ENCODE measurements around the gene TOP3A. TPM values are rescaled to one million over a fixed set of nuclear protein-coding genes. Genes with fewer than 3 reads are reported as not detected.

Gene TOP3A
- total and polyA plus RNA-seq, 2 of the 13 experiments (the other 11 are each of a cell fraction or from before 2014, with no cell fraction given), result 16.9 to 36.8 TPM

GRCh38 chr17:18260332-18261145 lies 54.3 kb downstream of the TOP3A start, which contains the start of gene MIEF2 (continued):
- TF ChIP-seq WIZ (CRISPR knock-in tag; IDR thresholded peaks at IDR 0.05), result 0 out of 2 replicates have a peak, but pooled peaks have one; percentile 24
- peak; percentile 70; the same call in 1 of the 2 replicates for TF ChIP-seq HOXA9 (CRISPR knock-in tag; IDR thresholded peaks at IDR 0.05; ENCODE audit: borderline replicate concordance)
- no peak for TF ChIP-seq EHMT2 (IDR thresholded peaks at IDR 0.05; ENCODE audit: borderline replicate concordance, low read depth, low read length)
- peak; percentile 63; the same call in 1 of the 2 replicates for TF ChIP-seq PAX8 (CRISPR knock-in tag; IDR thresholded peaks at IDR 0.05; ENCODE audit: borderline replicate concordance)
- no peak for TF ChIP-seq ZFP62 (CRISPR knock-in tag; IDR thresholded peaks at IDR 0.05)
- TF ChIP-seq ZNF138 (CRISPR knock-in tag; IDR thresholded peaks at IDR 0.05; ENCODE audit: low read depth), result 0 out of 2 replicates have a peak, but pooled peaks have one; percentile 20
- peak; percentile 95 for TF ChIP-seq SP4 (CRISPR knock-in tag; IDR thresholded peaks at IDR 0.05)
- peak; percentile 75 for TF ChIP-seq ZNF83 (CRISPR knock-in tag; IDR thresholded peaks at IDR 0.05; ENCODE audit: borderline replicate concordance)
- TF ChIP-seq, protein P1, sequence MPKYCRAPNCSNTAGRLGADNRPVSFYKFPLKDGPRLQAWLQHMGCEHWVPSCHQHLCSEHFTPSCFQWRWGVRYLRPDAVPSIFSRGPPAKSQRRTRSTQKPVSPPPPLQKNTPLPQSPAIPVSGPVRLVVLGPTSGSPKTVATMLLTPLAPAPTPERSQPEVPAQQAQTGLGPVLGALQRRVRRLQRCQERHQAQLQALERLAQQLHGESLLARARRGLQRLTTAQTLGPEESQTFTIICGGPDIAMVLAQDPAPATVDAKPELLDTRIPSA (CRISPR knock-in tag; IDR thresholded peaks at IDR 0.05; ENCODE audit: borderline replicate concordance), result no peak
- TF ChIP-seq ZNF121 (CRISPR knock-in tag; IDR thresholded peaks at IDR 0.05), result 0 out of 2 replicates have a peak, but pooled peaks have one; percentile 13
- TF ChIP-seq SIN3A (IDR thresholded peaks at IDR 0.05; ENCODE audit: borderline replicate concordance, low read depth, low read length), result peak; percentile 46; the same call in 1 of the 2 replicates
- TF ChIP-seq ZNF207 (IDR thresholded peaks at IDR 0.05; ENCODE audit: borderline replicate concordance), result no peak
- TF ChIP-seq SSRP1 (CRISPR knock-in tag; IDR thresholded peaks at IDR 0.05), result no peak
- TF ChIP-seq ZBTB4 (CRISPR knock-in tag; IDR thresholded peaks at IDR 0.05; ENCODE audit: borderline replicate concordance), result peak; percentile 79
- no peak for TF ChIP-seq DZIP1 (CRISPR knock-in tag; IDR thresholded peaks at IDR 0.05)
- TF ChIP-seq, protein P2, sequence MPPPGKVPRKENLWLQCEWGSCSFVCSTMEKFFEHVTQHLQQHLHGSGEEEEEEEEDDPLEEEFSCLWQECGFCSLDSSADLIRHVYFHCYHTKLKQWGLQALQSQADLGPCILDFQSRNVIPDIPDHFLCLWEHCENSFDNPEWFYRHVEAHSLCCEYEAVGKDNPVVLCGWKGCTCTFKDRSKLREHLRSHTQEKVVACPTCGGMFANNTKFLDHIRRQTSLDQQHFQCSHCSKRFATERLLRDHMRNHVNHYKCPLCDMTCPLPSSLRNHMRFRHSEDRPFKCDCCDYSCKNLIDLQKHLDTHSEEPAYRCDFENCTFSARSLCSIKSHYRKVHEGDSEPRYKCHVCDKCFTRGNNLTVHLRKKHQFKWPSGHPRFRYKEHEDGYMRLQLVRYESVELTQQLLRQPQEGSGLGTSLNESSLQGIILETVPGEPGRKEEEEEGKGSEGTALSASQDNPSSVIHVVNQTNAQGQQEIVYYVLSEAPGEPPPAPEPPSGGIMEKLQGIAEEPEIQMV (CRISPR knock-in tag; IDR thresholded peaks at IDR 0.05; ENCODE audit: low read depth), result peak; percentile 90

Measured in HepG2 (cell line).